Kidney glomerular epithelial cell (primary cell): ENCODE measurements around the gene GALNT13.
A peak's percentile ranks its signal among the peaks of the same experiment; 100 is the strongest.

ENCODE experiments used
- DNase-seq: peaks from one replicate; lab custom pipeline; 2025; lab: John Stamatoyannopoulos, UW

The GALNT13 gene

DNA sequence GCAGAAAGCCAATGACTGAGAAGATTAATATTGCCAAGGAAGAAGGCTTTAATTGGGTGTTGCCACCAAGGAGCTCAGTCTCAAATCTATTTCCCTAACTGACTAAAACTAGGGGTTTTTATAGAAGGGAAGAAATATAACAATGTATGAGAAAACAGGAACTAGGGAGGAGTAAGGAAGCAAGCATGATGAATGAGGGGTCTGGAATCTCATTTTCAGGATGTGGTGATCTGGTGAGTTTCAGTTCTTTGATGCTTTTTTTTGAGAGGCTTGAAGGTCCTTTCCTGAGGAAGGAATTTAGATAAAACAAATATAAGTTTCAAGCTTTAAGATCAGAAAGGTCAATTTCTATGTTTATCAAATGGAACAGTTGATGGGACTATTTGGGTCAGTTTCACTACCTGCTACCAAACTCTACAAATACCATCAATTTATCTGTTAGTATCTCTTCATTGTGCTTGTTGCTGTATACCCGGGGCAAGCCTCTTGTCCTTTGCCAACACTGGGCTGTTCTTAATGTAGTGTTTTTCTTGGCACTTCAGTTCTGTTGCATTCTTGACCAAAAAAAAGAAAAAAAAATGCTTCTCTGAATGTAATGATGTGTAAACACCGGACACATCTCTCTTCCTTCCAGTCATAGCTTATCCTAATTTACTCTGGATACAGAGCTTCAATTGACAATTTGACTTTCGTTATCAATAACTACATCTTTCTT, 357.0 kb downstream of the GALNT13 start:
- DNase-seq: no peak

DNA sequence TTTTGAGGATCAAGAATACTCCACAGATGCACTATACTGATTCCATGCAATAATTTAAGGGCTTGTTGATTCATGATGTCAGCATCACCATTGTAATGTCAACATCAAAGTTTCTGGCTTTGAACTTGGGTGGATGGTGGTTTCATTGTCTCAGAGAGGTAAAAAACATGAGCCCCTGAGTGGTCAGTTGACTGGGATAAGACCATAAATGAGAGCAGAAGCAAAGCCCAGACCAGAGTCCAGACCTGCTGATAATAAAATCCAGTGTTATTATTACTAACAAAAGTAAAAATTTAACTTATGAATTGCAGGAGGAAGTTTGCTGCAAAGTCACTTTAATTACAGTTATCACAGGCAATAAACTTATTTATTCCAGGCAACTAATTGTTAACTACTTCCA, 358.2 kb downstream of the GALNT13 start:
- no peak for DNase-seq

DNA sequence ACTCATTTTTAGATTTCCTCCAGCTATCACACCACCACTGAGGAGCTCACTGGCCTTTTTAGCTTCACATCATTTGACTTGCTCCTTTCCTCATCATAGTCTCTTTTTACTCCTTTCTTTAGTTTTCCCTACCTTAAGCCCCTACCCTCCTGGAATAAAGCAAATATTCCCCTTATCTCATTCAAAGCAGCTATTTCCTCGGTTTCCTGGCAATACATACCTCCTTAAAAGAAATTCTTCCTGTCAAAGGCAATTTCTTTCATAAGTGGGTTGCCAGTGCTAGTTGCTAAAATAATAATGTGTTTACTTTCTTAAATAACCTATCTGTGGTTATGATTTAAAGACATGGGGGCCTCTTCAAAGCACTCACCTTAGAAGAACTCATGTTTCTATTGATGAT, 359.3 kb downstream of the GALNT13 start:
- no peak for DNase-seq

- DNase-seq: no peak
Measured at GRCh38 chr2:154233231-154233630, 361.5 kb downstream of the GALNT13 start.

- no peak for DNase-seq
Measured at GRCh38 chr2:154238252-154238651, 366.5 kb downstream of the GALNT13 start.

DNA sequence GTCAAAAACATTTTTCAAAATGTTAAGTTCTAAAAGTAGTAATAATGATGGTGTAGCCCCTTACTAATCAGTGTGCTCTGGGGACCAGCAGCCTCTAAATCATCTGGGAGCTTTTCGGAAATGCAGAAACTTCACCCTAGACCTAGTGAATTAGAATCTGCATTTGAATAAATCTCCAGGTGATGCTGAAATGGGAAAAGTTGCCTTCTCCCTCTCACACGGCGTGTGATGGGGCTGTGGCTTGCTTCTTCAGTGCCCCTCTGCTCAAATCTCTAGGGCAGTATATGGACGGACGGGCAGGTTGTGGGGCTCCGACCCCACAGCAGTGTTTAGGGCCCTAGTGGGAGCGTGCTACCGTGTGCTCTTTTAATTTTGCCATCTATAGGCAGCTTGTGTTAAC, 368.6 kb downstream of the GALNT13 start:
- DNase-seq: no peak

GRCh38 chr2:154240921-154241379, 369.2 kb downstream of the GALNT13 start:
- no peak for DNase-seq

DNA sequence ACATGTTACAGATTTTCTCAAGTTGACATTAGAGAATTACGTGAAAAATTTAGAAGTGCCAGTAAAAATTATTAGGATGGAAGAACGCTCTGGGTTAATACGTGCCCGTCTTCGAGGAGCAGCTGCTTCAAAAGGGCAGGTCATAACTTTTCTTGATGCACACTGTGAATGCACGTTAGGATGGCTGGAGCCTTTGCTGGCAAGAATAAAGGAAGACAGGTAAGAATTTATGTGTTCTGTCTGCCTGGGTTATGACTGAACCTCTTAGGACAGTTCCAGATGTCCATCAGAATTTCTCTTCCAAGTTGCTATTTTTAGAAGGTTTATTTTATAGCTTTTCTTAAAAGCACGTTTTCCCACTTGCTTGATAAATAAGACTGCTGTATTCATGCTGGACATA, 371.0 kb downstream of the GALNT13 start:
- no peak for DNase-seq

- no peak for DNase-seq
Measured at GRCh38 chr2:154243685-154244084, 372.0 kb downstream of the GALNT13 start.

DNA sequence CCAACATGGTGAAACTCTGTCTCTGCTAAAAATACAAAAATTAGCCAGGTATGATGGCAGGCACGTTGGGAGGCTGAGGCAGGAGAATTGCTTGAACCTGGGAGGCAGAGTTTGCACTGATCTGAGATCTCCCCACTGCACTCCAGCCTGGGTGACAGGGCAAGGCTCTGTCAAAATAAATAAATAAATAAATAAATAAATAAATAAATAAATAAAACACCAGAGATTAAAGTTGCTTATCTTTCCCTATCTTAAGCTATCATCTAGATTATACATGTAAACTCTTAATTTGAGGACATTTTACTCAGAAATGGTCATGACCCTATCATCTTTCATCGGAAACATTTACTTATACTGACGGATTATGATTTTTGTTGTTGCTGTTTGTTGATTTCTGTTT, 373.2 kb downstream of the GALNT13 start:
- DNase-seq: no peak

- DNase-seq: no peak
Measured at GRCh38 chr2:154247503-154247902, 375.8 kb downstream of the GALNT13 start.

GRCh38 chr2:154256136-154256535, 384.4 kb downstream of the GALNT13 start:
- no peak for DNase-seq

DNA sequence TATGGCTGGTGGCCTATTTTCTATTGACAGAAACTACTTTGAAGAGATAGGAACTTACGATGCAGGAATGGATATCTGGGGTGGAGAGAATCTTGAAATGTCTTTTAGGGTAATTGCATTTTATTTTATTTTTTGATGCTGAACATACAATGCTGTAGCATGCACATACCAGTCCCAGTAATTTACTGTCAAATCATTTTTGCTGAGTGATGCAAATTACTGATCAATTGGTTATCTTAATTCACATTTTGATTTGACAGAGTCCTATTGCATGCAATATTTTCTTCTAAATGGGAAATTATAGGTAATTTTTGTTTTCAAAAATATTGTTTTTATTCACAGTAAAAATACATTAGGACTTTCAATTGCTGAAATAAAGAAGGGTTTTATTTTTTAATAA, 387.3 kb downstream of the GALNT13 start:
- no peak for DNase-seq

DNA sequence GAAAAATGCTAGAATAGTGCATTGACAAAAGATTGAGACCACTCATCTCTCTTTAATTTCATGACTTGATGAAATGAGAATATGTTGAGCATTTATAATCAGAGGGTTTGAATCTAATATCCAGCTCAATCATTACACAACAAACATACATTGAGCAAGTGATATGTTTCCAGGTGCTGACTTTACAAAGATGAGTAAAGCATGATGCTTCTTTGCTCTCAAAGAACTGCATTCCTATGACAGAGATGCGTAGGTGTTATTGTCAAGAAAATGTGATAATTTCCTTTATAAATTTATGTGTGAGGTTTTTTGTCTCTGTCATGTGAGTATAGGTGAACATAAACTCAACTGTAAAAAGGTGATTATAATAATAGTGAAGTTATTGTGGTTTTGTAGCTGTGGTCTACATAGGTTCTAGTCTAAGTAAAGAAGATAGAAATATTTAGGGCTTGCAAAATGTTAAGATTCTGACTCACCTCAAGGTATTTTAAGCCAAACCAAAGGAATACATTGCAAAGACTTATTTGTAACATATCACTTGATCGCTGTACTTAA, 389.8 kb downstream of the GALNT13 start:
- DNase-seq: no peak

GRCh38 chr2:154263206-154263605, 391.5 kb downstream of the GALNT13 start:
- no peak for DNase-seq

DNA sequence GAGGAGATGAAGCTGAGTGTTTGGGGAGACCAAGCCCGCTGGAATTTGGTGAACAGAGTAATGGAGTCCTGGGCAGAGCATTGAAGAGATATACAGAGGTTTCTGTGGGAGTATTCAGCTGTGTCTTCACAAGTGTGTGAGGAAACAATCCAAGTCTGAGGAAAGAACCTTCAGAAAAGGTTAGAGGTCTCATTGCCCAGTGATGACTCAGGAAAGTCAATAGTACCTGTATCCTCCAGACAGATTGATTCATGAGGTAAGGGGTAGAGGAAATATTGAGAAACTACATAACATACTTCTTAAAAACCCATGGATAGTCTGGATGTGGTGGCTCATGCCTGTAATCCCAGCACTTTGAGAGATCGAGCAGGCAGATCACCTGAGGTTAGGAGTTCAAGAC, 392.3 kb downstream of the GALNT13 start:
- DNase-seq: peak; percentile 7

GRCh38 chr2:154267983-154268382, 396.3 kb downstream of the GALNT13 start:
- DNase-seq: no peak

DNA sequence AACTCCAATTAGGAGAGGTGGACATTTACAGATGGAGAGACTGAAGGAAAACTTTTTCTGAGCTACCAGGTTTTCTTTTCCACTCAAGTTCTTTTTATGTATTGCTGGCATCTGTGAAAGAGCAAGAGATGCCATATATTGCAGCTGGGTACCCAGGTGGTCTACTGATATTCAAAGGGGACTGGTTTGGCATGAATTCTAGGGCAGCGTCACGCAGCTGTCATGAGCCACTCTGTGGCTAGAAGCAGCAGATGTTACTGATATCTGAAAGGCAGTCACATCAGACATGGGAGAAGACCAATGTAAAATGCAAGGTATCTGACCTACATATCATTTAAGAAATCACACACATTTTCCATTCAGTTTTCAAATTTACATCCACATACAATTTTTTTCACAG, 408.8 kb downstream of the GALNT13 start:
- DNase-seq: no peak

DNA sequence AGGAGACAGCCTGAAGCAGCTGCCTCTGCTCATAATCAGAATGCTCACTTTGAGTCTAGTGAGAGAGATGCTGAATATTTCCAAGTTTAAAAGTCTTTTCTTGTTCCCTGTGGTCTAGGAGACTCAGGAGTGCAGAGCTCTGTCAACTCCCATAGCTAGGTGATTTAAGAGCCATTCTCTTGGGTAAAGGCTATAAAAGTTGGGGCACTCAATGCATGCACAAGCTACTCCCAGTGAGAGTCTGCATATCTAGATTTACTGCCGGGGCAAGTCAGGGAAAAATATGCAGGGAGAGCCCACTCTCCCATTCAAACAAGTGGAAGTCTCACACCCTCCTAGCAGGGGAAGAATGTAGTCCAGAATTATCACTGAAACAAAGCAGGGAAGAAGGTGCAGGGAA, 418.1 kb downstream of the GALNT13 start:
- no peak for DNase-seq

DNA sequence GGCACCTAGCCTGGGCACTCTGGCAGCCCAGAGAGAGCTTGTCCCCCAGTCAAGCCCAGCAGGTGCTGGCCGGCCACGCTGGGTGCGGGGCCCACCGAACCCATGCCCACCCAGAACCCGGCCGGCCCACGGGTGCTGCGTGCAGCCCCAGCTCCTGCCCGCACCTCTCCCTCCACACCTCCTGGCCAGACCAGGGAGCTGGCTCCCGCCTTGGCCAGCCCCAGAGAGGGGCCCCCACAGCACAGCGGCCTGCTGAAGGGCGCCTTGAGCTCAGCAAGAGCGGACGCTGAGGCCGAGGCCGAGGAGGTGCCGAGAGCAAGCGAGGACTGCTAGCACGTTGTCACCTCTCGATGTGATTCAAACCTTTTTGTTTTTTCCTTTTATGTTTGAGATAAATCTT, 419.8 kb downstream of the GALNT13 start:
- no peak for DNase-seq

GRCh38 chr2:154291927-154292326, 420.2 kb downstream of the GALNT13 start:
- DNase-seq: no peak

GRCh38 chr2:154293864-154294263, 422.1 kb downstream of the GALNT13 start:
- DNase-seq: no peak

- no peak for DNase-seq
Measured at GRCh38 chr2:154306266-154306970, 434.7 kb downstream of the GALNT13 start.
